Upper lobe of left lung (tissue), 6 donors: ENCODE data around the gene PROSER3. TPM values are rescaled to one million over a fixed set of nuclear protein-coding genes. Genes with fewer than 3 reads are reported as not detected.

Experiments
- ATAC-seq, 2 donors: fragments of 200-7000 bp; cut with Tn5 transposase; one replicate each; pipeline ENCODE4 v1.9.1; 2022; ENCODE audit warnings: mild to moderate bottlenecking in 2 of 2, moderate library complexity in 2 of 2; ENCODE audit not compliant: low FRiP score in 2 of 2
- DNase-seq, 2 donors: peaks; one replicate each; pipeline ENCODE4 v3.0.0-alpha.2; 2019 to 2020
- H3K27ac ChIP-seq, 4 donors: fragments of 200-600 bp; sonication (generic); one replicate each; pipeline ENCODE4 v1.5.1; 2016 to 2019
- H3K27me3 ChIP-seq, 4 donors: fragments of 200-600 bp; sonication (generic); one replicate each; pipeline ENCODE4 v1.5.1; 2017 to 2019
- H3K36me3 ChIP-seq, 4 donors: fragments of 200-600 bp; sonication (generic); one replicate each; pipeline ENCODE4 v1.5.1; 2016 to 2019
- H3K4me1 ChIP-seq, 4 donors: fragments of 200-600 bp; sonication (generic); one replicate each; pipeline ENCODE4 v1.5.1; 2018 to 2019
- H3K4me3 ChIP-seq, 4 donors: fragments of 200-600 bp; sonication (generic); one replicate each; pipeline ENCODE4 v1.5.1; 2017 to 2019; ENCODE audit warnings: mild to moderate bottlenecking in 2 of 4, moderate library complexity in 1 of 4
- H3K9me3 ChIP-seq, 4 donors: fragments of 200-600 bp; sonication (generic); one replicate each; pipeline ENCODE4 v1.5.1; 2018 to 2019
- CTCF ChIP-seq, 6 experiments: fragments of 450-650 bp in 4 of 6; fragments of 200-600 bp in 2 of 6; sonication (generic) in 2 of 6; IDR thresholded peaks; one replicate each; pipeline ENCODE4 v1.5.1; 2016 to 2019; ENCODE audit warnings: antibody characterized with exemption in 6 of 6
- EP300 ChIP-seq, 4 donors: sonication (generic); formaldehyde crosslinking; IDR thresholded peaks; one replicate each; pipeline ENCODE4 v1.5.1; 2017; ENCODE audit warnings: antibody characterized with exemption in 4 of 4, control low read depth in 2 of 4
- POLR2A ChIP-seq, 4 donors: fragments of 450-650 bp; IDR thresholded peaks; one replicate each; pipeline ENCODE4 v1.5.1; 2016 to 2017; ENCODE audit warnings: antibody characterized with exemption in 4 of 4, mild to moderate bottlenecking in 2 of 4
- POLR2AphosphoS5 ChIP-seq, 2 donors: sonication (generic); formaldehyde crosslinking; IDR thresholded peaks; one replicate each; pipeline ENCODE4 v1.5.1; 2017; ENCODE audit warnings: antibody characterized with exemption in 2 of 2
- WGBS, 2 donors: methylation state at CpG; one replicate each; pipeline ENCODE4 v1.1.5; 2017 to 2018; 5-methylcytosine and 5-hydroxymethylcytosine counted together
- total RNA-seq, 6 donors: library from RNA; depleted of rRNA in 4 of 6; stranded (reverse); fragments of >200 nt in 4 of 6; gene quantifications; one replicate each; pipeline versions ENCODE4 v1.1.0 to v1.2.1, GENCODE V29; 2016 to 2021
- donor health status: DM: no; HTN: no; CAD: no; lungs with moderate emphysema.
- donor health status: DM: no; HTN: yes; CAD: no; lungs with severe emphysema.

Gene PROSER3
- total RNA-seq, 6 donors from 2014 or later, result 13.8 to 32.5 (median 19.5) TPM

DNA sequence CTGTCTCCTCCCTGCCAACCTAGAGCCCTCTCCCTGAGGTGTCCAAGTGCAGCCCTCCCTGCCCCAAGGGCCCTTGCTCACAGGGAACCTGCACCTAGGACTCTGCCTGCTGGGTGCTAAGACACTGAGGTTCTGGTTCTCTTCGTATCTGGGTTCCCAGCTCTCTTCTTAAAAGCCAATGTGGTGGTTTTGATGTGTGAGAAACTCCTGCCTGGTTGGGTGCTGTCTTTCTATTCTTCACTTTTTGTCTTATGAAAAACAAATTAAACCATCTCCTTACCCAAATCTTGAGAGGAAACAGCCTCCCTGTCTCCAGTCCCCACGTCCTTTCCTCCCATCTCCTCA is 44.5 kb upstream of the PROSER3 start:
- Histone ChIP-seq H3K36me3 (no peaks in the 10 kb centered on the region), H3K4me1 (peaks cover 8 to 21% (median 15%) of the 10 kb centered on the region in 4 donors), H3K27ac (no peak overlapping the region), H3K27me3 (no peaks in the 10 kb centered on the region), H3K4me3 (no peak overlapping the region), H3K9me3 (no peaks in the 10 kb centered on the region)
- ATAC-seq, result no peak
- no peak for DNase-seq
- no peak for TF ChIP-seq POLR2A (IDR thresholded peaks at IDR 0.05)
- no peak for TF ChIP-seq POLR2AphosphoS5 (IDR thresholded peaks at IDR 0.05)
- no peak for TF ChIP-seq EP300 (IDR thresholded peaks at IDR 0.05)
- no peak for TF ChIP-seq CTCF (IDR thresholded peaks at IDR 0.05)
- WGBS, 2 donors, result 70 to 80% methylated on average over 2 of the region's 2 CpGs

- H3K36me3 ChIP-seq, result no peaks in the 10 kb centered on the region
- no peak overlapping the region for H3K4me3 ChIP-seq
- no peak for DNase-seq
- no peaks in the 10 kb centered on the region for H3K27me3 ChIP-seq
- H3K27ac ChIP-seq, result no peak overlapping the region
- TF ChIP-seq POLR2AphosphoS5 (IDR thresholded peaks at IDR 0.05), result no peak
- TF ChIP-seq EP300 (IDR thresholded peaks at IDR 0.05), result no peak
- no peak for TF ChIP-seq POLR2A (IDR thresholded peaks at IDR 0.05)
- TF ChIP-seq CTCF (IDR thresholded peaks at IDR 0.05), result no peak
- no peak for ATAC-seq
- peaks cover 11 to 26% (median 20%) of the 10 kb centered on the region in 4 donors for H3K4me1 ChIP-seq
- H3K9me3 ChIP-seq, result no peaks in the 10 kb centered on the region
- 76 to 80% methylated on average over 12 of the region's 12 CpGs for WGBS, 2 donors
Measured at GRCh38 chr19:35713904-35714495, 44.0 kb upstream of the PROSER3 start.

GRCh38 chr19:35714601-35715354 is 43.2 kb upstream of the PROSER3 start:
- TF ChIP-seq POLR2A (IDR thresholded peaks at IDR 0.05) (no peak), POLR2AphosphoS5 (IDR thresholded peaks at IDR 0.05) (no peak), EP300 (IDR thresholded peaks at IDR 0.05) (no peak), CTCF (IDR thresholded peaks at IDR 0.05) (no peak)
- Histone ChIP-seq H3K4me3 (no peak overlapping the region), H3K4me1 (peaks cover 14 to 34% (median 25%) of the 10 kb centered on the region in 4 donors), H3K27ac (peak overlapping the region in 1 of 4 donors; percentile 97), H3K9me3 (no peaks in the 10 kb centered on the region), H3K27me3 (no peaks in the 10 kb centered on the region), H3K36me3 (peaks cover 0 to 1% (median under 1%) of the 10 kb centered on the region in 4 donors)
- 67 to 71% methylated on average over 10 of the region's 14 CpGs for WGBS, 2 donors
- DNase-seq (peak in 1 of 2 donors; percentile 54), ATAC-seq (no peak)

DNA sequence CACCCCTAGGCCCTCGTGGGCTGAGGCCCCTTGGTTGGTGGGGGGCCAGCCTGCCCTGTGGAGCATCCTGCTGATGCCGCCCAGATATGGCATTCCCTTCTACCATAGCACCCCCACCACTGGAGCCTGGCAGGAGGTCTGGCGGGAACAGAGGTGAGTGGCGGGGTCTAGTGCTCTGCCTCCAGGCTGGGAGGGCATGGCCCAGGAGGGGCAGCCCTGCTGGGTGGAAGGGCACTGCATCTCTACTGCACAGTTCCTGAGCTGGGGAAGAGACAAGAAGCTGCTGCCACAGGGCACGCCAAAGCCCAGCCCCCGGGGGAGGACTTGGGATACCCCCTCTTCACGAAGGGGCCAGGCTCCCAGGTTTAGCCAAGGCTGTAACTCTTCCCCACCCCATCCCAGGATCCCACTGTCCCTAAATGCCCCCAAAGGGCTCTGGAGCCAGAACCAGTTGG is 42.6 kb upstream of the PROSER3 start:
- Histone ChIP-seq H3K27me3 (no peaks in the 10 kb centered on the region), H3K9me3 (no peaks in the 10 kb centered on the region), H3K27ac (peak overlapping the region in 3 of 4 donors; percentile 84 to 97 (median 91)), H3K4me3 (peak overlapping the region in 1 of 4 donors; percentile 90), H3K4me1 (peaks cover 14 to 39% (median 28%) of the 10 kb centered on the region in 4 donors), H3K36me3 (peaks cover 0 to 7% (median 4%) of the 10 kb centered on the region in 4 donors)
- 79 to 90% methylated on average over 2 to 6 of the region's 7 CpGs for WGBS, 2 donors
- ATAC-seq (no peak), DNase-seq (peak in 1 of 2 donors; percentile 49)
- TF ChIP-seq POLR2AphosphoS5 (IDR thresholded peaks at IDR 0.05) (no peak), POLR2A (IDR thresholded peaks at IDR 0.05) (no peak), CTCF (IDR thresholded peaks at IDR 0.05) (no peak), EP300 (IDR thresholded peaks at IDR 0.05) (no peak)
